Measurements from ENCODE around the gene SSTR3.

DNA sequence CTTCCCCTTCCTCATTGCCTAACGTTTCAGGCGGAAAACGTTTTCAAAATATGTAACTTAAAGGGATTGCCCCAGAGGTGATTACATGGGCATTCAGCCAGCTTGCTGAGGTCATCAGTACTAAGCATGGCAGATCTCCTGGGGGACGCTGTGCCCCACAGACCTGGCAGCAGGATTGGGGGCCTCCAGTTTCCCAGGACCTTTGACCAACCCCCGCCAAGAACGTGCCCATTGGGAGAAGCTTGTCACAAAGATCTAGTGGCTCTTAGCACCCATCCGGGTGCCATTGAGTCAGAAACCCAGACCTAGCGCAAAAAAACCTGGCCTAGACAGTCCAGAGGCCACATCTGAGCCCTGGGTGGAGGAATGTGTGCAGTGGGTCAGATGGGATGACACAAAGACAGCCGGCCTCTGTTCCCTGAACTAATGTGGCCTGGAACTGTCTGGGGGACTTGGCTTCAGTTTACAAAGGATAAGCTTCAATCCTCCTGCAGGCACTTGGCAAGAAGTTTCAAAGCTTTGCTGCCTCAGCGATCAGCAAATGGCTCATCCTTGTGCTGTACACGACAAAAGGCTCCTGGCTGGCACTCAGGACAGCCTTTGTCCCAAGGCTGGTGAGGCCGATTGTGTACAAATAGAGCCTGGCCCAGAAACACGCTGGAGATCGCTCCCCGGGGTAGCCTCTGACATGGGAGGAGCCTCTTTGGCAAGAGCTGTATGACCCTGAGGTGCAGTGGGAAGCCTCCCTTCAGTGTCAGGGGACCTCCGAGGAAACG lies 33.7 kb downstream of the SSTR3 start:
- TF ChIP-seq, protein P1, sequence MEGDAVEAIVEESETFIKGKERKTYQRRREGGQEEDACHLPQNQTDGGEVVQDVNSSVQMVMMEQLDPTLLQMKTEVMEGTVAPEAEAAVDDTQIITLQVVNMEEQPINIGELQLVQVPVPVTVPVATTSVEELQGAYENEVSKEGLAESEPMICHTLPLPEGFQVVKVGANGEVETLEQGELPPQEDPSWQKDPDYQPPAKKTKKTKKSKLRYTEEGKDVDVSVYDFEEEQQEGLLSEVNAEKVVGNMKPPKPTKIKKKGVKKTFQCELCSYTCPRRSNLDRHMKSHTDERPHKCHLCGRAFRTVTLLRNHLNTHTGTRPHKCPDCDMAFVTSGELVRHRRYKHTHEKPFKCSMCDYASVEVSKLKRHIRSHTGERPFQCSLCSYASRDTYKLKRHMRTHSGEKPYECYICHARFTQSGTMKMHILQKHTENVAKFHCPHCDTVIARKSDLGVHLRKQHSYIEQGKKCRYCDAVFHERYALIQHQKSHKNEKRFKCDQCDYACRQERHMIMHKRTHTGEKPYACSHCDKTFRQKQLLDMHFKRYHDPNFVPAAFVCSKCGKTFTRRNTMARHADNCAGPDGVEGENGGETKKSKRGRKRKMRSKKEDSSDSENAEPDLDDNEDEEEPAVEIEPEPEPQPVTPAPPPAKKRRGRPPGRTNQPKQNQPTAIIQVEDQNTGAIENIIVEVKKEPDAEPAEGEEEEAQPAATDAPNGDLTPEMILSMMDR (IDR thresholded peaks at IDR 0.05; ENCODE audit: low read length): no peak
- TF ChIP-seq EZH2 (IDR thresholded peaks at IDR 0.05; ENCODE audit: borderline replicate concordance, low read length): no peak
